ENCODE measurements around the gene VPS4B.
"Not testable (repeated sequence)": the region's sequence is repeated elsewhere in the genome, so short reads cannot be mapped to it uniquely, and the experiment has no call there.

Gene VPS4B

GRCh38 chr18:63460414-63460813 lies 38.1 kb upstream of the VPS4B start:
- Histone ChIP-seq H4K20me1 (ENCODE audit: insufficient read depth, low read length) (no peaks in the 10 kb centered on the region), H3K4me3 (ENCODE audit: low read length) (no peak overlapping the region), H3K27ac (ENCODE audit: low read length) (no peak overlapping the region), H3K9ac (ENCODE audit: low read length) (no peak overlapping the region), H3K4me1 (ENCODE audit: low read length) (no peaks in the 10 kb centered on the region), H3K9me3 (replicated peaks; ENCODE audit: insufficient read depth, low read length) (no peaks in the 10 kb centered on the region), H3K36me3 (replicated peaks; ENCODE audit: insufficient read depth, low read length) (no peaks in the 10 kb centered on the region), H3F3A (ENCODE audit: insufficient read depth, low read length) (no peaks in the 10 kb centered on the region), H3K27me3 (replicated peaks; ENCODE audit: insufficient read depth, low read length) (no peaks in the 10 kb centered on the region), H3K79me2 (ENCODE audit: low read length) (no peaks in the 10 kb centered on the region), H3K4me2 (ENCODE audit: low read depth, low read length) (no peak overlapping the region), H3K9me2 (replicated peaks; ENCODE audit: insufficient read depth, low read length) (no peaks in the 10 kb centered on the region), H2AFZ (ENCODE audit: low read length) (no peak overlapping the region)
- TF ChIP-seq CTCF (IDR thresholded peaks at IDR 0.05; ENCODE audit: low read length), result no peak
- TF ChIP-seq EZH2 (optimal IDR thresholded peaks at IDR 0.05; ENCODE audit: low read depth, low read length), result no peak
- TF ChIP-seq EZH2phosphoT487 (IDR thresholded peaks at IDR 0.05; ENCODE audit: low read length), result no peak
- DNase-seq, result no peak

- Histone ChIP-seq H2AFZ (ENCODE audit: low read length) (no peak overlapping the region), H3K9me2 (replicated peaks; ENCODE audit: insufficient read depth, low read length) (no peaks in the 10 kb centered on the region), H3K9ac (ENCODE audit: low read length) (no peak overlapping the region), H3K79me2 (ENCODE audit: low read length) (no peaks in the 10 kb centered on the region), H3K9me3 (replicated peaks; ENCODE audit: insufficient read depth, low read length) (no peaks in the 10 kb centered on the region), H3K36me3 (replicated peaks; ENCODE audit: insufficient read depth, low read length) (no peaks in the 10 kb centered on the region), H3K4me1 (ENCODE audit: low read length) (no peaks in the 10 kb centered on the region), H3K4me2 (ENCODE audit: low read depth, low read length) (no peak overlapping the region), H3F3A (ENCODE audit: insufficient read depth, low read length) (no peaks in the 10 kb centered on the region), H3K27me3 (replicated peaks; ENCODE audit: insufficient read depth, low read length) (no peaks in the 10 kb centered on the region), H3K27ac (ENCODE audit: low read length) (no peak overlapping the region), H4K20me1 (ENCODE audit: insufficient read depth, low read length) (no peaks in the 10 kb centered on the region), H3K4me3 (ENCODE audit: low read length) (no peak overlapping the region)
- TF ChIP-seq EZH2 (optimal IDR thresholded peaks at IDR 0.05; ENCODE audit: low read depth, low read length) (no peak), CTCF (IDR thresholded peaks at IDR 0.05; ENCODE audit: low read length) (no peak), EZH2phosphoT487 (IDR thresholded peaks at IDR 0.05; ENCODE audit: low read length) (no peak)
- DNase-seq, result no peak
Observed at GRCh38 chr18:63457977-63458376, 35.7 kb upstream of the VPS4B start.

GRCh38 chr18:63454497-63454896 lies 32.2 kb upstream of the VPS4B start:
- H2AFZ ChIP-seq (ENCODE audit: low read length), result no peak overlapping the region
- TF ChIP-seq EZH2phosphoT487 (IDR thresholded peaks at IDR 0.05; ENCODE audit: low read length) (no peak), CTCF (IDR thresholded peaks at IDR 0.05; ENCODE audit: low read length) (no peak), EZH2 (optimal IDR thresholded peaks at IDR 0.05; ENCODE audit: low read depth, low read length) (no peak)
- H3K4me2 ChIP-seq (ENCODE audit: low read depth, low read length), result no peak overlapping the region

GRCh38 chr18:63452751-63453150 lies 30.5 kb upstream of the VPS4B start:
- not testable (repeated sequence) for DNase-seq; H3K4me1 ChIP-seq (ENCODE audit: low read length); H4K20me1 ChIP-seq (ENCODE audit: insufficient read depth, low read length); H3F3A ChIP-seq (ENCODE audit: insufficient read depth, low read length); H3K79me2 ChIP-seq (ENCODE audit: low read length); H3K4me3 ChIP-seq (ENCODE audit: low read length); H2AFZ ChIP-seq (ENCODE audit: low read length); H3K9me2 ChIP-seq (replicated peaks; ENCODE audit: insufficient read depth, low read length); H3K27ac ChIP-seq (ENCODE audit: low read length); H3K36me3 ChIP-seq (replicated peaks; ENCODE audit: insufficient read depth, low read length); H3K4me2 ChIP-seq (ENCODE audit: low read depth, low read length); H3K9me3 ChIP-seq (replicated peaks; ENCODE audit: insufficient read depth, low read length); H3K27me3 ChIP-seq (replicated peaks; ENCODE audit: insufficient read depth, low read length); H3K9ac ChIP-seq (ENCODE audit: low read length)

More at GRCh38 chr18:63454497-63454896, 32.2 kb upstream of the VPS4B start:
- Histone ChIP-seq H3F3A (ENCODE audit: insufficient read depth, low read length) (no peaks in the 10 kb centered on the region), H3K9me2 (replicated peaks; ENCODE audit: insufficient read depth, low read length) (no peaks in the 10 kb centered on the region), H3K9me3 (replicated peaks; ENCODE audit: insufficient read depth, low read length) (no peaks in the 10 kb centered on the region), H3K4me3 (ENCODE audit: low read length) (no peak overlapping the region), H3K36me3 (replicated peaks; ENCODE audit: insufficient read depth, low read length) (no peaks in the 10 kb centered on the region), H3K9ac (ENCODE audit: low read length) (no peak overlapping the region), H4K20me1 (ENCODE audit: insufficient read depth, low read length) (no peaks in the 10 kb centered on the region), H3K79me2 (ENCODE audit: low read length) (no peaks in the 10 kb centered on the region), H3K27me3 (replicated peaks; ENCODE audit: insufficient read depth, low read length) (no peaks in the 10 kb centered on the region), H3K4me1 (ENCODE audit: low read length) (no peaks in the 10 kb centered on the region), H3K27ac (ENCODE audit: low read length) (no peak overlapping the region)
- no peak for DNase-seq

Data from MM.1S (cell line).